Measurements from ENCODE around the gene KCND1.

Gene KCND1

DNA sequence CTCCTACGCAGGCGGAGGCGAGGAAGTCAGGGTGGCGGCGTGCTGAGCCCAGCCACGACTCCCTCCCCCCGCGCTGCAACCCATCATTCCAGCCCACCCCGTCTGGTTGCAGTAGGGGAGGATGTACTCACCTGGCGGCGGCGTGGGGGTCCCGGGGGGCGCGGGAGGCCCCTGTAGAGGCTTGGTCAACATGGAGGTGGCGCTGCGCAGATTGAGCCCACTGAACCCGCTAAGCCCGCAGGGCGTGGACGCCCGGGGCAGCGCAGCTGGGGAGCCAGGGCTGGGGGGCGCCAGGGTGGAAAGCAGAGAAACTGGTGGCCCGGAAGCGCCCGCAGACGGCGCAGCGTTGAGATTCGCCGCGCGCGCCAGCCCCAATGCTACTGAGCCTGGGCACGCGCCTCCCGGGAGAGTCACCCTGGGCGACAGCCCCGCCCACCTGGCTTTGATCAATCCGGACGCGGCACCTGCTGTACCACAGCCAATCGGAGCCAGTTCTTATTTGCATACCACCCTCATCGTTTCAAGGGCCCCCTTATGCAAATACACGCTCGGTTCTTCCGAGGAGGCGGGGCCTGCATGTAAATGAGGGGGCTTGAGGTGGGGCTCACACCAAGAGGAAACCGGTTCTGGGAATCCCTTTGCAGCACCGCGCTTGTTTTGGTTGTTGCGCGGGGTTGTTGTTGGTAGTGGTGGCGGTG is 52.9 kb downstream of the KCND1 start, which contains the start of gene PIM2:
TSS of gene PIM2 (minus strand) at position 382 of the 698 bp plus-strand sequence. CDS start at position 192, 190 bp downstream.
- H2AK5ac ChIP-seq (ENCODE audit: low read length): no peak within 1 kb of the TSS
- H3K36me3 ChIP-seq (ENCODE audit: control insufficient read depth, insufficient read depth, low read length): no peaks in the 10 kb centered on the region
- H3K79me1 ChIP-seq (ENCODE audit: low read length): no peaks in the 10 kb centered on the region
- peak within 1 kb of the TSS; percentile 61 for H3K18ac ChIP-seq (ENCODE audit: low read length)
- no CpG with 5 or more reads among the region's 55 CpGs for WGBS (ENCODE audit: extremely low coverage, insufficient coverage, low lambda C conversion rate)
- H3K4ac ChIP-seq (ENCODE audit: low read depth, low read length): peak within 1 kb of the TSS; percentile 68
- H3K4me3 ChIP-seq (ENCODE audit: low read length): peak within 1 kb of the TSS; percentile 74
- peak within 1 kb of the TSS; percentile 87 for H3K27ac ChIP-seq (ENCODE audit: low read depth, low read length)
- H3K79me2 ChIP-seq (ENCODE audit: control insufficient read depth, insufficient read depth, low read length): peaks cover 15% of the 10 kb centered on the region
- no peak within 1 kb of the TSS for H4K5ac ChIP-seq (ENCODE audit: low read length)
- DNase-seq: peak; percentile 99
- peaks cover 9% of the 10 kb centered on the region for H3K4me1 ChIP-seq (ENCODE audit: control insufficient read depth, low read depth, low read length)
- no peak within 1 kb of the TSS for H2BK120ac ChIP-seq (ENCODE audit: low read depth, low read length)
- H3K9ac ChIP-seq (ENCODE audit: low read length): peak within 1 kb of the TSS; percentile 83
- no peak within 1 kb of the TSS for H4K8ac ChIP-seq (ENCODE audit: low read depth, low read length)
- H2BK5ac ChIP-seq (ENCODE audit: low read length): peak within 1 kb of the TSS; percentile 45
- H3K27me3 ChIP-seq (ENCODE audit: insufficient read depth, low read length, poor library complexity): no peaks in the 10 kb centered on the region
- H3K23ac ChIP-seq (ENCODE audit: low read length): no peak within 1 kb of the TSS
- H2BK15ac ChIP-seq (replicated peaks; ENCODE audit: low read depth): no peak within 1 kb of the TSS
- peak within 1 kb of the TSS; percentile 64 for H3K4me2 ChIP-seq (ENCODE audit: low read length)
- H3K56ac ChIP-seq (ENCODE audit: low read length): peak within 1 kb of the TSS; percentile 88

DNA sequence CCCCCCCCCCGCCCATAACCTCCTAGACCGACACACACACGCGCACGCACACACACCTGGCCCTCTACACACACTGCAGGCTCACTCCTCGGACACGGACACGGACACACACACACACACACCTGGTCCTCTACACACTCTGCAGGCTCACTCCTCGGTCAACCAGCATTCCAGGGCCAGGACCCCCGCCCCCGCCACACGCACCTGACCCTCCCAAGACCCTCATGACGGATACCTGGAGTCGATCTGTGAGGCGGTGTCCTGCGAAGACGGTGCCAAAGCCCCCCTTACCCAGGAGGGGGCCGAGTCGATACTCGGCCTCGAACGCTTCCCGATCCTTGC is 53.4 kb downstream of the KCND1 start:
- Histone ChIP-seq H3K79me2 (ENCODE audit: control insufficient read depth, insufficient read depth, low read length) (peaks cover 15% of the 10 kb centered on the region), H2AK5ac (ENCODE audit: low read length) (no peak overlapping the region), H3K4ac (ENCODE audit: low read depth, low read length) (no peak overlapping the region), H3K4me3 (ENCODE audit: low read length) (peak overlapping the region; percentile 62), H3K9ac (ENCODE audit: low read length) (peak overlapping the region; percentile 83), H3K79me1 (ENCODE audit: low read length) (no peaks in the 10 kb centered on the region), H3K23ac (ENCODE audit: low read length) (no peak overlapping the region), H3K36me3 (ENCODE audit: control insufficient read depth, insufficient read depth, low read length) (no peaks in the 10 kb centered on the region), H3K56ac (ENCODE audit: low read length) (peak overlapping the region; percentile 88), H3K4me1 (ENCODE audit: control insufficient read depth, low read depth, low read length) (peaks cover 9% of the 10 kb centered on the region), H2BK15ac (replicated peaks; ENCODE audit: low read depth) (no peak overlapping the region), H3K18ac (ENCODE audit: low read length) (no peak overlapping the region), H4K5ac (ENCODE audit: low read length) (no peak overlapping the region), H2BK120ac (ENCODE audit: low read depth, low read length) (no peak overlapping the region), H2BK5ac (ENCODE audit: low read length) (peak overlapping the region; percentile 45), H3K4me2 (ENCODE audit: low read length) (peak overlapping the region; percentile 34), H3K27ac (ENCODE audit: low read depth, low read length) (no peak overlapping the region), H4K8ac (ENCODE audit: low read depth, low read length) (no peak overlapping the region), H3K27me3 (ENCODE audit: insufficient read depth, low read length, poor library complexity) (no peaks in the 10 kb centered on the region)
- no peak for DNase-seq
- WGBS (ENCODE audit: extremely low coverage, insufficient coverage, low lambda C conversion rate): no CpG with 5 or more reads among the region's 23 CpGs

DNA sequence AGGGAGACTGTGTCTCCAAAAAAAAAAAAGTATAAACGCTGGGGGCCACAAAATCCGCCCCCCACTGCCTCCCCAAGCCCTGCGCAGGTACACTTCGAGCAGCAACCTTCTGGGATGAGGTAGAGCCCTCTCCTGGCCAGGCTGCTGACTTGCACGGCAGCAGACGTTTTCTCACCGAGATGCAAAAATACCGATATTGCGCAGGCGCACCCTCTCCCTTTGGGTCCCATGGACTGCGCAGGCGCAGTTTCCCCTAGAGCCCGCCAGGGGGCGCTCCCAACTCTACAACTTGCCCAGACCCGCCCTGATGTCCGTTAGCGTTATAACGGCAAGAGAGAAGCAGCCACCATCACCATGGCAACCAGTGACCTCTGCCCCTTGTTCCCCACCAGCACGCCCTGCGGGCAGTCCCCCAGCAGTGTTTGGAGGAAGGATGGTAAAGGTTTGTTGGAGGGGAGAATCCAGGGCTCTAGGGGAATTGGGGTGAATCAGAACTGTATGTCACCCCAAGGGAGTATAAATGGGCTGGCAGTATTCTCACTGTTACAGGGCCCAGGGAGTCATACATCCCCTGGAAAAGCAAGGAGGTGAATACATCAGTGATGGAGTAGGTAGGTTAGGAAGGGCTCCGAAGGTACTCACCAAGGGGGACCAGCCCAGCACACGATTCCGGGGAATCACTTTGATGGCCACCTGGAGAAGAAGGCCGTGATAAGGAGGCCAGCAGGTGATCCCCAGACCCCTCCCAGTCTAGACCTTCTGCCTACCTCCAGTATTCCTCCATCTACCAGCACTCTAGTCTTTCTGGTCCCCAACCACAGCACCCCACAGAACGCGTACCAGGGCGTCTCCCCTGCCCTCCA is 54.3 kb downstream of the KCND1 start:
- H2AK5ac ChIP-seq (ENCODE audit: low read length): no peak overlapping the region

DNA sequence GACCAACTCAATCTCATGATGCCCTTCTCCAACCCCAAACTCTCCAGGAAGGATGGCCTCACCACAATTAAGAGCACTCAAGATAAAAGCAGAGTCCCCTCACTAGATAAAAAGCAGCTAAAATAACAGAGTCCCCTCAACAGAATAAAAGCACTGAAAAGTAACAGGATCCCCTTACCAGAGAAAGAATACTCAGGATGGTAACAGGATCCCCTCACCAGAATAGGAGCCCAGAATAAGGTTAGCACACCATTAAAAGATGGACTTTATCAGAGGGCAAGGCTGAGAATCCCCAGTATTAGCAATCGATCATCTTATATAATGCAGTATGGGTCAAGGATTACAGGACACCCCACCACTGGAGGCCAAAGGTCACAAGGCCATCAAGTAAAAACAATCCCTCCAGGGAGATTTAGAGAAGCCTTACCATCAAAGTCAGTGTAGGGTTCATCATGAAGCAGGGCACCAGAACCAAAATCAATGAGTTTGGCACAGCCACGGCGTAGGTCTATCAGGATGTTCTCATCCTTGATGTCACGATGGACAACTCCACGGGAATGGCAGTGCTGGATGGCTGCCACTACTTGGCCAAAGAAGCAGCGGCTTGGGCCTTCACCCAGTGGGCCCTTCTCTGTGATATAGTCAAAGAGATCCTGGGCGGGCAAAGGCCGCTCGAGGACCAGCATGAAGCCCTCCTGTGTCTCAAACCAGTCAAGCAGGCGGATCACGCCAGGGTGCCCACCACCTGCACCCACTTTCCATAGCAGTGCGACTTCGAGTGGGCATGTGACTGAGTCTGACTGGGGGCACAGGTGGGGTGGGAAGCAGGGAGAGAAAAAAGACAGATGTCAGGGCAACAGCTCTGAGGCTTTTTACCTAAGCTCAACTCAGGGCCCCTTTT is 56.8 kb downstream of the KCND1 start:
- Histone ChIP-seq H2BK15ac (replicated peaks; ENCODE audit: low read depth) (no peak overlapping the region), H3K23ac (ENCODE audit: low read length) (no peak overlapping the region), H3K9ac (ENCODE audit: low read length) (no peak overlapping the region), H3K18ac (ENCODE audit: low read length) (no peak overlapping the region), H3K4me2 (ENCODE audit: low read length) (no peak overlapping the region), H4K5ac (ENCODE audit: low read length) (no peak overlapping the region), H2BK5ac (ENCODE audit: low read length) (no peak overlapping the region), H3K79me1 (ENCODE audit: low read length) (no peaks in the 10 kb centered on the region), H3K56ac (ENCODE audit: low read length) (no peak overlapping the region), H4K8ac (ENCODE audit: low read depth, low read length) (no peak overlapping the region), H3K4me1 (ENCODE audit: control insufficient read depth, low read depth, low read length) (peaks cover under 1% of the 10 kb centered on the region), H3K27ac (ENCODE audit: low read depth, low read length) (no peak overlapping the region), H3K4ac (ENCODE audit: low read depth, low read length) (no peak overlapping the region), H3K79me2 (ENCODE audit: control insufficient read depth, insufficient read depth, low read length) (peaks cover 21% of the 10 kb centered on the region), H2BK120ac (ENCODE audit: low read depth, low read length) (no peak overlapping the region), H3K27me3 (ENCODE audit: insufficient read depth, low read length, poor library complexity) (no peaks in the 10 kb centered on the region), H3K4me3 (ENCODE audit: low read length) (no peak overlapping the region), H3K36me3 (ENCODE audit: control insufficient read depth, insufficient read depth, low read length) (no peaks in the 10 kb centered on the region), H2AK5ac (ENCODE audit: low read length) (no peak overlapping the region)
- WGBS (ENCODE audit: extremely low coverage, insufficient coverage, low lambda C conversion rate): no CpG with 5 or more reads among the region's 13 CpGs
- DNase-seq: no peak

More for the DNA sequence above, 54.3 kb downstream of the KCND1 start:
- H3K9ac ChIP-seq (ENCODE audit: low read length): peak overlapping the region; percentile 83
- peaks cover 15% of the 10 kb centered on the region for H3K79me2 ChIP-seq (ENCODE audit: control insufficient read depth, insufficient read depth, low read length)
- peaks cover 9% of the 10 kb centered on the region for H3K4me1 ChIP-seq (ENCODE audit: control insufficient read depth, low read depth, low read length)
- H3K4me3 ChIP-seq (ENCODE audit: low read length): peak overlapping the region; percentile 74
- H3K23ac ChIP-seq (ENCODE audit: low read length): no peak overlapping the region
- H3K79me1 ChIP-seq (ENCODE audit: low read length): no peaks in the 10 kb centered on the region
- no CpG with 5 or more reads among the region's 27 CpGs for WGBS (ENCODE audit: extremely low coverage, insufficient coverage, low lambda C conversion rate)
- no peak overlapping the region for H2BK120ac ChIP-seq (ENCODE audit: low read depth, low read length)
- no peak overlapping the region for H4K8ac ChIP-seq (ENCODE audit: low read depth, low read length)
- H4K5ac ChIP-seq (ENCODE audit: low read length): no peak overlapping the region
- no peak overlapping the region for H2BK15ac ChIP-seq (replicated peaks; ENCODE audit: low read depth)
- no peaks in the 10 kb centered on the region for H3K27me3 ChIP-seq (ENCODE audit: insufficient read depth, low read length, poor library complexity)
- DNase-seq: peak; percentile 95
- peak overlapping the region; percentile 64 for H3K4me2 ChIP-seq (ENCODE audit: low read length)
- no peak overlapping the region for H2BK5ac ChIP-seq (ENCODE audit: low read length)
- no peak overlapping the region for H3K18ac ChIP-seq (ENCODE audit: low read length)
- no peaks in the 10 kb centered on the region for H3K36me3 ChIP-seq (ENCODE audit: control insufficient read depth, insufficient read depth, low read length)
- H3K56ac ChIP-seq (ENCODE audit: low read length): peak overlapping the region; percentile 88
- no peak overlapping the region for H3K4ac ChIP-seq (ENCODE audit: low read depth, low read length)
- no peak overlapping the region for H3K27ac ChIP-seq (ENCODE audit: low read depth, low read length)

DNA sequence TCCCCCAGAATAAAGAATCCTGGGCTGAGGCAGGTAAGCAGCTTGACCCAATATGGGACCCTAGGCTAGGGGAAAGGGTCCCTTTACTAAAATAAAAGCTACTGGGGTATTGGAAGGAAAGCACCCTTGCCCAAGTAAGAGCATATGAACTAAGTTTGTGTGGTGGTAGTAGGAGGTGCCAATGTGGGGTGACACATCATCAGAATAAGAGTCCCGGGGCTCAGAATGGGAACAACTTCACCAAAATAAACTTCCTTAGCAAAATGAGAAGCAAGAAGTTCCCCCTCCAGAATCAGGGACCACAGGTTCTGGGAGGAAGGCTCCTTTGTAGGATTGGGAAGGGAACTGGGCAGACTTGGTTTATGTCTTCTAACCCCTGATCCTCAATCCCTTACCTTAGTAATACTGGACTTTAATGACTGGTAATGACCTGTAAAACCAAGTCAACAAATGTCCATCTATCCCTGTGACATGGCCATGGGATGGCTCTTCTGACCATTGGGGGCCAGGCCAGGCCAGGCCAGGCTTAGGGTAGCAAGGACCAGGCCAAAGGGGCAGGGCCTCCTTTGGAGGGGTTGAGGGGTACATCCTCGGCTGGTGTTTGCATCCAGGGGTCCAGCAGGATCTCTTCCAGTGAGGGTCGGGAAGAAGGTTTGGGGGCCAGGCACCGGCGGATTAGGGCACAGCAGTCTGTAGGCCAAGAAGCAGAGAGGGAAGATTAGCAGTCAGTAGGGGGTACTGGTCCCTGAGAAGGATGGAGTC is 57.9 kb downstream of the KCND1 start:
- no peak overlapping the region for H2BK5ac ChIP-seq (ENCODE audit: low read length)
- H3K27ac ChIP-seq (ENCODE audit: low read depth, low read length): no peak overlapping the region
- no peak overlapping the region for H3K56ac ChIP-seq (ENCODE audit: low read length)
- H3K23ac ChIP-seq (ENCODE audit: low read length): no peak overlapping the region
- H3K27me3 ChIP-seq (ENCODE audit: insufficient read depth, low read length, poor library complexity): no peaks in the 10 kb centered on the region
- no peak overlapping the region for H3K9ac ChIP-seq (ENCODE audit: low read length)
- H3K4me3 ChIP-seq (ENCODE audit: low read length): no peak overlapping the region
- no peak overlapping the region for H3K18ac ChIP-seq (ENCODE audit: low read length)
- H3K4me1 ChIP-seq (ENCODE audit: control insufficient read depth, low read depth, low read length): no peaks in the 10 kb centered on the region
- no CpG with 5 or more reads among the region's 5 CpGs for WGBS (ENCODE audit: extremely low coverage, insufficient coverage, low lambda C conversion rate)
- H2BK120ac ChIP-seq (ENCODE audit: low read depth, low read length): no peak overlapping the region
- H3K4me2 ChIP-seq (ENCODE audit: low read length): no peak overlapping the region
- DNase-seq: no peak
- H3K4ac ChIP-seq (ENCODE audit: low read depth, low read length): no peak overlapping the region
- H3K79me2 ChIP-seq (ENCODE audit: control insufficient read depth, insufficient read depth, low read length): peaks cover 21% of the 10 kb centered on the region
- H2AK5ac ChIP-seq (ENCODE audit: low read length): no peak overlapping the region
- no peaks in the 10 kb centered on the region for H3K79me1 ChIP-seq (ENCODE audit: low read length)
- no peak overlapping the region for H4K5ac ChIP-seq (ENCODE audit: low read length)
- H2BK15ac ChIP-seq (replicated peaks; ENCODE audit: low read depth): no peak overlapping the region
- no peak overlapping the region for H4K8ac ChIP-seq (ENCODE audit: low read depth, low read length)
- no peaks in the 10 kb centered on the region for H3K36me3 ChIP-seq (ENCODE audit: control insufficient read depth, insufficient read depth, low read length)
